PFSK-1 (cell line): ENCODE data around the gene LTC4S.

ENCODE experiments used
- FOXP2 ChIP-seq: optimal IDR thresholded peaks from 2 replicates; pipeline ENCODE3; 2011; ENCODE audit warnings: borderline replicate concordance, control low read depth, inconsistent platforms; ENCODE audit not compliant: insufficient read depth; ENCODE audit errors: extremely low read length, extremely low read depth
- POLR2AphosphoS5 ChIP-seq: IDR thresholded peaks from 2 replicates; pipeline ENCODE4 v1.6.1; 2012; ENCODE audit warnings: low read depth, mild to moderate bottlenecking, control low read depth, low read length, moderate library complexity
- SIN3A ChIP-seq: IDR thresholded peaks from 2 replicates; pipeline ENCODE4 v1.6.1; 2012; ENCODE audit warnings: mild to moderate bottlenecking, low read length, moderate library complexity, borderline replicate concordance; ENCODE audit not compliant: insufficient read depth
- TAF1 ChIP-seq: IDR thresholded peaks from 2 replicates; pipeline ENCODE4 v1.6.1; 2012; ENCODE audit warnings: low read length, control low read depth, borderline replicate concordance; ENCODE audit not compliant: insufficient read depth
- TF ChIP-seq, protein P1 (sequence below), 2 experiments: IDR thresholded peaks; 2 replicates each; pipeline versions ENCODE4 v1.6.1 to v1.8.0; 2011 to 2012; ENCODE audit warnings: low read depth in 2 of 2, low read length in 2 of 2, control low read depth in 1 of 2, inconsistent platforms in 1 of 2, mild to moderate bottlenecking in 1 of 2, moderate library complexity in 1 of 2; ENCODE audit not compliant: insufficient read depth in 1 of 2

The LTC4S gene

DNA sequence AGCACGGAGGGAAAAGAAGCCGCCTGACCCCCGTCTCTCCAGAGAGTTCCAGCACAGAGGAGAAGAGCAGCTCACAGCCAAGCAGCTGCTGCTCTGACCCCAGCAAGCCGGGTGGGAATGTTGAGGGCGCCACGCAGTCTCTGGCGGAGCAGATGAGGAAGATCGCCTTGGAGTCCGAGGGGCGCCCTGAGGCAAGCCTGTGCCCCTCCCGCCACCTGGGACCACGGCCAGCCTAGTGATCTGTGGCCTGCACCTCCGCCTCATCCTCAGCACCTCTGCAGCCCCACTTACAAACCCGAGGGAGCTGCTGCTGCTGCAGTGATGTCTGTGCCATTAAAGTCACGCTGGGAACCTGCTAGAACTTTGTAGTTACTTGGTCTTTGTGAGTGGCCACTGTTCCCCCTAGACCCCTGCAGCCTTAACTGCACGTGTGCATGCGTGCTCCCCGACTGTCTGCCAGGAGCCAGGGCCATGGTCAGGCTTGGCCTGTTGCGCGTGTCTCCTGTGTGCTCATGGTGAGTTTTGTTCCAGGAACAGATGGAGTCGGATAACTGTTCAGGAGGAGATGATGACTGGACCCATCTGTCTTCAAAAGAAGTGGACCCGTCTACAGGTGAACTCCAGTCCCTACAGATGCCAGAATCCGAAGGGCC, 39.4 kb downstream of the LTC4S start:
- TF ChIP-seq, protein P1, sequence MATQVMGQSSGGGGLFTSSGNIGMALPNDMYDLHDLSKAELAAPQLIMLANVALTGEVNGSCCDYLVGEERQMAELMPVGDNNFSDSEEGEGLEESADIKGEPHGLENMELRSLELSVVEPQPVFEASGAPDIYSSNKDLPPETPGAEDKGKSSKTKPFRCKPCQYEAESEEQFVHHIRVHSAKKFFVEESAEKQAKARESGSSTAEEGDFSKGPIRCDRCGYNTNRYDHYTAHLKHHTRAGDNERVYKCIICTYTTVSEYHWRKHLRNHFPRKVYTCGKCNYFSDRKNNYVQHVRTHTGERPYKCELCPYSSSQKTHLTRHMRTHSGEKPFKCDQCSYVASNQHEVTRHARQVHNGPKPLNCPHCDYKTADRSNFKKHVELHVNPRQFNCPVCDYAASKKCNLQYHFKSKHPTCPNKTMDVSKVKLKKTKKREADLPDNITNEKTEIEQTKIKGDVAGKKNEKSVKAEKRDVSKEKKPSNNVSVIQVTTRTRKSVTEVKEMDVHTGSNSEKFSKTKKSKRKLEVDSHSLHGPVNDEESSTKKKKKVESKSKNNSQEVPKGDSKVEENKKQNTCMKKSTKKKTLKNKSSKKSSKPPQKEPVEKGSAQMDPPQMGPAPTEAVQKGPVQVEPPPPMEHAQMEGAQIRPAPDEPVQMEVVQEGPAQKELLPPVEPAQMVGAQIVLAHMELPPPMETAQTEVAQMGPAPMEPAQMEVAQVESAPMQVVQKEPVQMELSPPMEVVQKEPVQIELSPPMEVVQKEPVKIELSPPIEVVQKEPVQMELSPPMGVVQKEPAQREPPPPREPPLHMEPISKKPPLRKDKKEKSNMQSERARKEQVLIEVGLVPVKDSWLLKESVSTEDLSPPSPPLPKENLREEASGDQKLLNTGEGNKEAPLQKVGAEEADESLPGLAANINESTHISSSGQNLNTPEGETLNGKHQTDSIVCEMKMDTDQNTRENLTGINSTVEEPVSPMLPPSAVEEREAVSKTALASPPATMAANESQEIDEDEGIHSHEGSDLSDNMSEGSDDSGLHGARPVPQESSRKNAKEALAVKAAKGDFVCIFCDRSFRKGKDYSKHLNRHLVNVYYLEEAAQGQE (IDR thresholded peaks at IDR 0.05; ENCODE audit: insufficient read depth in 1 of 2, low read depth in 2 of 2, low read length in 2 of 2), result no peak
- TF ChIP-seq SIN3A (no peak), TAF1 (no peak), FOXP2 (no peak), POLR2AphosphoS5 (no peak)

DNA sequence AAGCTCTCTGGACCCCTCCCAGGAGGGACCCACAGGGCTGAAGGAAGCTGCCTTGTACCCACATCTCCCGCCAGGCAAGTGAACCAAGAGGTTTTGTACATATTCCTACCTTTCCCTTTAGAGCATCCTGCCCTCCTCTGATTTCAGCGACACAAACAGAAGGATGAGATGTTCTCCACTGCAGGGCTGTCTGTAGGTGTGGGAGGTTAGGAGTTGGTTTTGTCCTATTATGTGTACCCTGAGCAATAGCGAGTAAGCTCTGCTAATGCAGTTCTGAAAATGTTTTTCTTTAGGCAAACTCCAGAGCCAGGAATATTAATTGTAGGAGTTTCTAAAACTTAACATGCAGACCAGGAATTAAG, 39.9 kb downstream of the LTC4S start:
- TF ChIP-seq TAF1 (no peak), FOXP2 (no peak), POLR2AphosphoS5 (no peak), SIN3A (no peak)
- TF ChIP-seq, protein P1 (IDR thresholded peaks at IDR 0.05; ENCODE audit: insufficient read depth in 1 of 2, low read depth in 2 of 2, low read length in 2 of 2), result no peak

DNA sequence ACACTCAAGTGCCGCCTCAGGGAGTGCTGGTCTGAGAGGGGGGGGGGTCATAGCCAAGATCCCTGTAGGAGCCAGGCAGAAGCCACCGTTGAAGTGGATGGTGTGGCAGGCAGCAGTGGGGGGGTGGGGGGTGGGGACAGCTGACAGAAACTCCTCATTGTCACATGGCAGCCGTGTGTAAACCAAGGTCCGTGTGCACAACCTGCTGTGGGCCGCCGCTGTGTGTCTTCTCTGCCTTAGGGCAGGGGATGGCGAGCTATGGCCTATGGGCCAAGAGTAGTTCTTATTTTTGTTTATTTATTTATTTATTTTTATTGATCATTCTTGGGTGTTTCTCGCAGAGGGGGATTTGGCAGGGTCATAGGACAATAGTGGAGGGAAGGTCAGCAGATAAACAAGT, 40.3 kb downstream of the LTC4S start:
- TF ChIP-seq FOXP2 (no peak), POLR2AphosphoS5 (no peak), SIN3A (no peak), TAF1 (no peak)
- TF ChIP-seq, protein P1 (IDR thresholded peaks at IDR 0.05; ENCODE audit: insufficient read depth in 1 of 2, low read depth in 2 of 2, low read length in 2 of 2), result no peak

DNA sequence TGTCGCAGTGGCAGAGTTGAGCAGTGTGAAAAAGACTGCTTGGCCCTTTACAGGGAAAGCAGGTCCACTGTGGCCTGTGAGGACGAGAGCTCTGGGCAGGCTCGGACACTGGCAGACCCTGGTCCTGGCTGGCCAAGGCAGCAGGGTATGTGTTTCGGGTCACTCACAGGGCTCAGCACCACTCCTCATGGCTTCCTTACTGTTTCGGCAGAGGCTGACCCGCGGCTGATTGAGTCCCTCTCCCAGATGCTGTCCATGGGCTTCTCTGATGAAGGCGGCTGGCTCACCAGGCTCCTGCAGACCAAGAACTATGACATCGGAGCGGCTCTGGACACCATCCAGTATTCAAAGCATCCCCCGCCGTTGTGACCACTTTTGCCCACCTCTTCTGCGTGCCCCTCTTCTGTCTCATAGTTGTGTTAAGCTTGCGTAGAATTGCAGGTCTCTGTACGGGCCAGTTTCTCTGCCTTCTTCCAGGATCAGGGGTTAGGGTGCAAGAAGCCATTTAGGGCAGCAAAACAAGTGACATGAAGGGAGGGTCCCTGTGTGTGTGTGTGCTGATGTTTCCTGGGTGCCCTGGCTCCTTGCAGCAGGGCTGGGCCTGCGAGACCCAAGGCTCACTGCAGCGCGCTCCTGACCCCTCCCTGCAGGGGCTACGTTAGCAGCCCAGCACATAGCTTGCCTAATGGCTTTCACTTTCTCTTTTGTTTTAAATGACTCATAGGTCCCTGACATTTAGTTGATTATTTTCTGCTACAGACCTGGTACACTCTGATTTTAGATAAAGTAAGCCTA, 42.6 kb downstream of the LTC4S start:
- TF ChIP-seq, protein P1 (IDR thresholded peaks at IDR 0.05; ENCODE audit: insufficient read depth in 1 of 2, low read depth in 2 of 2, low read length in 2 of 2), result no peak
- TF ChIP-seq TAF1, result no peak
